Hepatocyte (in vitro differentiated cells): Measurements from ENCODE around the gene GRB10. TPM values are rescaled to one million over a fixed set of nuclear protein-coding genes. Genes with fewer than 3 reads are reported as not detected.

ENCODE experiments used
- DNase-seq: peaks from one replicate; pipeline ENCODE4 v3.0.0-alpha.2; 2016; ENCODE audit warnings: low spot score
- H2AFZ ChIP-seq: fragments of 200-600 bp; sonication (generic); 2 replicates; pipeline ENCODE4 v1.6.0; 2016; ENCODE audit warnings: antibody characterized with exemption, mild to moderate bottlenecking
- H3K27ac ChIP-seq: fragments of 200-600 bp; sonication (generic); 2 replicates; pipeline ENCODE4 v1.5.1; 2016; ENCODE audit warnings: mild to moderate bottlenecking
- H3K27me3 ChIP-seq: fragments of 200-600 bp; sonication (generic); 2 replicates; pipeline ENCODE4 v1.6.1; 2016
- H3K36me3 ChIP-seq: fragments of 200-600 bp; sonication (generic); replicated peaks from 2 replicates; pipeline ENCODE4 v1.5.1; 2016; ENCODE audit warnings: low read depth; ENCODE audit not compliant: insufficient read depth
- H3K4me1 ChIP-seq: fragments of 200-600 bp; sonication (generic); 2 replicates; pipeline ENCODE4 v1.5.1; 2016; ENCODE audit warnings: mild to moderate bottlenecking, moderate library complexity; ENCODE audit not compliant: insufficient read depth
- H3K4me2 ChIP-seq: fragments of 200-600 bp; sonication (generic); 2 replicates; pipeline ENCODE4 v1.6.0; 2016
- H3K4me3 ChIP-seq: fragments of 200-600 bp; sonication (generic); 2 replicates; pipeline ENCODE4 v1.5.1; 2016; ENCODE audit warnings: mild to moderate bottlenecking
- H3K79me2 ChIP-seq: fragments of 200-600 bp; sonication (generic); 2 replicates; pipeline ENCODE4 v1.6.0; 2017; ENCODE audit warnings: mild to moderate bottlenecking
- H3K9me2 ChIP-seq: fragments of 200-600 bp; sonication (generic); replicated peaks from 2 replicates; pipeline ENCODE4 v1.6.0; 2017; ENCODE audit warnings: mild to moderate bottlenecking; ENCODE audit not compliant: insufficient read depth
- H3K9me3 ChIP-seq: fragments of 200-600 bp; sonication (generic); 2 replicates; pipeline ENCODE4 v1.5.1; 2016; ENCODE audit warnings: low read depth, mild to moderate bottlenecking
- H4K20me1 ChIP-seq: fragments of 200-600 bp; sonication (generic); 2 replicates; pipeline ENCODE4 v1.6.0; 2016; ENCODE audit warnings: mild to moderate bottlenecking; ENCODE audit not compliant: insufficient read depth, poor library complexity, severe bottlenecking
- EZH2 ChIP-seq: fragments of 200-600 bp; sonication (generic); IDR thresholded peaks from 2 replicates; pipeline ENCODE4 v1.6.1; 2016; ENCODE audit warnings: antibody characterized with exemption, mild to moderate bottlenecking, borderline replicate concordance
- EZH2phosphoT487 ChIP-seq: fragments of 200-600 bp; sonication (generic); IDR thresholded peaks from one replicate; pipeline ENCODE4 v1.6.1; 2018; ENCODE audit warnings: antibody characterized with exemption, mild to moderate bottlenecking, low read depth, moderate library complexity; ENCODE audit not compliant: unreplicated experiment, severe bottlenecking
- WGBS: methylation state at CpG from one replicate; pipeline ENCODE4 v1.1.6; 2016; ENCODE audit warnings: low lambda C conversion rate; ENCODE audit errors: missing lambda C conversion rate; 5-methylcytosine and 5-hydroxymethylcytosine counted together
- polyA plus RNA-seq: library from polyadenylated mRNA; unstranded; fragments of >200 nt; fragmentation: Nextera tagmentation; extraction: Ambion mirVana; gene quantifications from 2 replicates; pipeline ENCODE4 v1.2.1, GENCODE V29; 2016
- total RNA-seq: library from RNA; depleted of rRNA; stranded (reverse); fragments of >200 nt; gene quantifications from 2 replicates; pipeline ENCODE4 v1.2.3, GENCODE V29; 2014
- TF ChIP-seq, protein P1 (sequence below): fragments of 200-600 bp; sonication (generic); IDR thresholded peaks from 2 replicates; pipeline ENCODE4 v1.5.1; 2016; ENCODE audit warnings: antibody characterized with exemption, mild to moderate bottlenecking; ENCODE audit not compliant: poor library complexity

The GRB10 gene
- total and polyA plus RNA-seq, 2 experiments from 2014 or later = 47.6 to 65.9 TPM

DNA sequence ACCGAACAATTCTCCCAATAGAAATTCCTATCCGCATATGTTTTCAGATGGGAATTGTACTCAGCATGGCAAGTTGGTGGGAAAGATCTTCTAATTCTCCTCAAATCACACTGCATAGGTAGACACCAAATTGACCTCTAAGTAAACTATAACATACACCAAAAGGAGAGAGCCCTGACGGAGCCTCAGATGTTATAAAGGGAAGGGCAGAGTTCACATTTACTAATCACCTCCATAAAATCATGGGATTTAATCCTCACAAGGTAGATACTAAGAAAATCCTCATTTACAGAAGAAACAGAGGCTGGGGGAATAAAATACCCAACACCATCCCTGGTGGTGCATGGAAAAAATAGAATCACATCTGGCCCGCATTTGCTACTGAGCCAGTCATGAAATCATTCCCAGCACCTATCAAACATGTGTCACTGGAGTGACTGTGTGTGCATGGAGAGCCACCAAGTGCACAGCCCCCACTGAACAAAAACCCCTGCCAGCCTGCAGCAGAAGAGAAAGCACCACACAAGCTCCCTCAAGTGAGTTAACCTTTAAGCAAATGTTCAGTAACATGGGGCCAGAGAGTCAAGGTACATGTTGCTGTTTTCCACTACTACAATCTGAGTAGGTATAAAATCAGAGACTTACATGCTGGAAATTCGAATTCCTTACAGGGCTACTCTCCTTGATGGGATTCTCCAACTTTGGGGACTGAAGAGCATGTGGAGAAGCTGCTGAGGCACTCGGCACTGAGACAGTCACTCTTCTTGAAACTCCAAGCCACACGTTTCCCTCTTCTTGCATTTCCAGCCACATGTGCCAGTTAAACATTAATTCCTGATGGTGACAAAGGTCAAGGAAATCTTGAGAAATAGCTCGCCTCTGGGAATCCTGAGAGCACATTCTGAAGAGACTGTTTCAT lies 217.8 kb downstream of the GRB10 start, which contains the start of gene DDC:
DDC (minus strand) TSS at position 766 of the 919 bp plus-strand sequence. CDS start 21,320 bp downstream, outside the sequence.
- Histone ChIP-seq H3K4me2 (peak within 1 kb of the TSS; percentile 71), H2AFZ (no peak within 1 kb of the TSS), H3K4me3 (no peak within 1 kb of the TSS), H3K79me2 (peaks cover 27% of the 10 kb centered on the region), H3K27me3 (no peaks in the 10 kb centered on the region), H3K36me3 (no peaks in the 10 kb centered on the region), H3K4me1 (peaks cover 24% of the 10 kb centered on the region), H4K20me1 (no peaks in the 10 kb centered on the region), H3K9me2 (no peaks in the 10 kb centered on the region), H3K27ac (peak within 1 kb of the TSS; percentile 82), H3K9me3 (no peaks in the 10 kb centered on the region)
- peak; percentile 55 for DNase-seq
- TF ChIP-seq EZH2 (no peak), EZH2phosphoT487 (no peak)
- TF ChIP-seq, protein P1, sequence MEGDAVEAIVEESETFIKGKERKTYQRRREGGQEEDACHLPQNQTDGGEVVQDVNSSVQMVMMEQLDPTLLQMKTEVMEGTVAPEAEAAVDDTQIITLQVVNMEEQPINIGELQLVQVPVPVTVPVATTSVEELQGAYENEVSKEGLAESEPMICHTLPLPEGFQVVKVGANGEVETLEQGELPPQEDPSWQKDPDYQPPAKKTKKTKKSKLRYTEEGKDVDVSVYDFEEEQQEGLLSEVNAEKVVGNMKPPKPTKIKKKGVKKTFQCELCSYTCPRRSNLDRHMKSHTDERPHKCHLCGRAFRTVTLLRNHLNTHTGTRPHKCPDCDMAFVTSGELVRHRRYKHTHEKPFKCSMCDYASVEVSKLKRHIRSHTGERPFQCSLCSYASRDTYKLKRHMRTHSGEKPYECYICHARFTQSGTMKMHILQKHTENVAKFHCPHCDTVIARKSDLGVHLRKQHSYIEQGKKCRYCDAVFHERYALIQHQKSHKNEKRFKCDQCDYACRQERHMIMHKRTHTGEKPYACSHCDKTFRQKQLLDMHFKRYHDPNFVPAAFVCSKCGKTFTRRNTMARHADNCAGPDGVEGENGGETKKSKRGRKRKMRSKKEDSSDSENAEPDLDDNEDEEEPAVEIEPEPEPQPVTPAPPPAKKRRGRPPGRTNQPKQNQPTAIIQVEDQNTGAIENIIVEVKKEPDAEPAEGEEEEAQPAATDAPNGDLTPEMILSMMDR = no peak
- WGBS = 59% methylated on average over 8 of the region's 8 CpGs

DNA sequence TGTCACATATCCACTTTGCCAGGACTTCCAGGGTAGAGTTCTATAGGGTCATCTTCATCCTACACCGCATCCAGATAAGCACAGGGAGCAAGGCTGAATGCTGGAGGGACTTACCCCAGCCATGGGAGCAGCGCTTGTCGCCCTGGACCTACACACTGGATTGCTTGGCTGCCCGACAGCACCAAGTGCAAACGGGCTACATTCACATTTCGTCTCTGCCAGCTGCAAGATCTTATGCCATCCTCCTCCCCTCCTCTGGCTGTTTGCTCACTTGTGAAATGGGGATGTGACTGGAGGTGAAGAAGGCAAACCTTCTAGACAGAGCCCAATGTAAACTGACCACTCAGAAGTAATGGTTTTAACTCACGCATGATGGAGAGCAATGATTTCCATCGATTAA lies 218.5 kb downstream of the GRB10 start:
- Histone ChIP-seq H3K79me2 (peaks cover 34% of the 10 kb centered on the region), H3K4me1 (peaks cover 24% of the 10 kb centered on the region), H3K4me2 (peak overlapping the region; percentile 71), H3K9me3 (no peaks in the 10 kb centered on the region), H4K20me1 (no peaks in the 10 kb centered on the region), H3K27me3 (no peaks in the 10 kb centered on the region), H3K36me3 (no peaks in the 10 kb centered on the region), H3K27ac (peak overlapping the region; percentile 82), H3K4me3 (no peak overlapping the region), H2AFZ (no peak overlapping the region), H3K9me2 (no peaks in the 10 kb centered on the region)
- TF ChIP-seq, protein P1 = no peak
- TF ChIP-seq EZH2phosphoT487 (no peak), EZH2 (no peak)
- DNase-seq = no peak
- WGBS = 76% methylated on average over 8 of the region's 8 CpGs

DNA sequence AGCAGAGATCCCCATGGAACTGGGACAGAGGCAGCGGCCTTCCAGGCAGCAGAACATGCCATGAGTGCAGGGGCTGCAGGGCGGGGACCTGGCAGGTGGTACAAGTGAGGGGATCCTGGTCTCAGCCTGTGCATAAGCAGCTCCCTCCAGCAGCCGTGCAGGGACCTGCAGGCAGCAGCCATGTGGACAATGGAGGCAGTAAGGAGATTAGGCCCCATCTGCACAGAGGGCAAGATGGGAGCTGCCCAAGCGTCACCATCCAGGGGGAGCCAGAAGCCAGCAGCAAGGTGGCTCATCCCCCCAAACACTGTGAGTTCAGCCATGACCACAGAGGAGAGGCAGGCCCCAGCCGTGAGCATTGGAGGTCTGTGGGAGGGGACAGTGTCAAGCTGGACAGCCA lies 220.6 kb downstream of the GRB10 start:
- no peaks in the 10 kb centered on the region for H4K20me1 ChIP-seq
- no peaks in the 10 kb centered on the region for H3K27me3 ChIP-seq
- TF ChIP-seq, protein P1 = no peak
- TF ChIP-seq EZH2 = no peak
- TF ChIP-seq EZH2phosphoT487 = no peak
- no peak overlapping the region for H3K4me2 ChIP-seq
- H3K4me1 ChIP-seq = peaks cover 42% of the 10 kb centered on the region
- peaks cover 45% of the 10 kb centered on the region for H3K79me2 ChIP-seq
- no peaks in the 10 kb centered on the region for H3K9me2 ChIP-seq
- no peaks in the 10 kb centered on the region for H3K36me3 ChIP-seq
- 75% methylated on average over 5 of the region's 5 CpGs for WGBS
- no peak overlapping the region for H3K27ac ChIP-seq
- no peak for DNase-seq
- no peak overlapping the region for H3K4me3 ChIP-seq
- no peaks in the 10 kb centered on the region for H3K9me3 ChIP-seq
- no peak overlapping the region for H2AFZ ChIP-seq
